ENCODE results near the gene ADORA1. TPM values are rescaled to one million over a fixed set of nuclear protein-coding genes. Genes with fewer than 3 reads are reported as not detected.

ADORA1 gene
- total RNA-seq, 1 donor from 2014 or later = not detected

- intact Hi-C loops (cut with micrococcal nuclease) = loop anchor here (1.0 kb wide), 1 partner anchor 133 kb away; no protein-coding TSS in a partner anchor
Observed at GRCh38 chr1:203172184-203173010, 44.9 kb downstream of the ADORA1 start.

DNA sequence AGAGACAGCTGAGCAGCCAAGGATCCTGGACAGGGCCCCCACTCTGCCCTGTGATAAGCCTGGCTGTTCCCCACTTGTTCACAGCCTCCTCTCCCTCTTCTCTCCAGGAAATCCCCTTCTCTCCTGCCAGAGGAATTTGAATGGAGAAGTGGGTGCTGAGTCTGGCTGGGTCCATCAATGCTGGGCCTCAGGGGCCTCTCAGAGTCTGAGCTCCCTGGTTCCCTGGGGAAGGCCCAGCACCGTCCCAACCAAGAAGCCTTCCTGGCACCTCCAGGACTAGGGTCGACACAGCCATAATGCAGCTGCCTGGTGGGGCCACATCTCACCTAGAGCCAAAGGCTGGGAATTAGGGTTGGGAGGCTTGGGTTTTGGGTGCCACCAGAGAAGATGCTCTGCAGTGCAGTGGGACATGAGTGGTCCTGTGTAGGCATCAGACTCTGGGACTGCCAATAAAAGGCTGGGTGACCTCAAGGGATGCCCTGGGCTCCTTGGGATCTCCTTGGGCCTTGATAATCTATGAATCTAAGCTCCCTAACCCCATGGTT, 45.6 kb downstream of the ADORA1 start:
- intact Hi-C loops (cut with micrococcal nuclease) = no loop called here

DNA sequence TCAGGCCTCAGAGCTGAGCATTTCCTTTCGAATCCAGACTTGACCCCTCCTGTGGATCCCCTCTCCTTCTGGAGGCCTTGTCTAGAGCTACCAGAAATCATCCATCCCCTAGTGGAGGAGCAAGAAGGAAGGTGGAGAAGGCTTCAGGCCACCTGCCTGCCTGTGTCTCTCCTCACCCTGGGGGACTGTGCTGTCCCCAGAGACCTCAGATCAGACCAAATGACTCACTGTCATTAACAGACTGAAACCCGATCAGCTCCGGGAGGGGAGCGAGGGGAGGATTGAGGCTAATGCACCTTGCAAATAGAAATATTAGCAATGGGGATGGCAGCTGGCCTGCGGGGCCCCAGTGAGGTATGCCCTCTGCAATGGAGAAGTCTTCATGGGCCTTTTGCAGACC, 46.0 kb downstream of the ADORA1 start:
- intact Hi-C loops (cut with micrococcal nuclease) = no loop called here

DNA sequence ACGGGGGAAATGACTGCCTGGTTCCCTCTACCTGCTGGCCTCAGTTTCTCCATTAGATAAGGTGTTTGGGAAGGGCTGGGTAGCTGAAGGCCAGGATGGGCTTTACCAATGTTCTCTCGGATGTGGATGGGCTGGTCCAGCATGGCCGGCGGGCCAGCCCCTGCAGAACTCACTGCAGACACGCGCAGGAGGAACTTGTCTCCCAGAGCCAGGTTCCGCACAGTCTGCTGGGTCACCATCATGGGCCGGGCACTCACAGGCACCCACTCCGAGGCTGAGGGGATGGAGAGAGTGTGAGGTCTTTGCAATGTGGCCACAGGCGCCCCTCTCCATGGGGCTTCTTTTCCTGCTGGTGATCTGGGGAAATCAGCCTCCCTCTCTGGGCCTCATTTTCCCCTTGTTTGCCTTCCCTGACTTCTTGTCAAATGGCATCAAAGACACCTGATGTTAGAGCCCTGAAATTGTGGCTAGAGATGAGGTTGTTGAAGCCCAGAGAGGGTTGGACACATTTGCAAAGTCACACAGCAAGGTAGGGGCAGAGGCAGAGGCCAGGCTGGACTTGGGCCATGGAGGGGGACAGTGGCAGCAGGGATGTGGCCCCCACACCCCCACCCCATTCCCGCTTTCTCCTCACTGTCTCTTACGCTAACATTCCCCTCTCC, 46.9 kb downstream of the ADORA1 start:
- intact Hi-C loops (cut with micrococcal nuclease) = no loop called here

DNA sequence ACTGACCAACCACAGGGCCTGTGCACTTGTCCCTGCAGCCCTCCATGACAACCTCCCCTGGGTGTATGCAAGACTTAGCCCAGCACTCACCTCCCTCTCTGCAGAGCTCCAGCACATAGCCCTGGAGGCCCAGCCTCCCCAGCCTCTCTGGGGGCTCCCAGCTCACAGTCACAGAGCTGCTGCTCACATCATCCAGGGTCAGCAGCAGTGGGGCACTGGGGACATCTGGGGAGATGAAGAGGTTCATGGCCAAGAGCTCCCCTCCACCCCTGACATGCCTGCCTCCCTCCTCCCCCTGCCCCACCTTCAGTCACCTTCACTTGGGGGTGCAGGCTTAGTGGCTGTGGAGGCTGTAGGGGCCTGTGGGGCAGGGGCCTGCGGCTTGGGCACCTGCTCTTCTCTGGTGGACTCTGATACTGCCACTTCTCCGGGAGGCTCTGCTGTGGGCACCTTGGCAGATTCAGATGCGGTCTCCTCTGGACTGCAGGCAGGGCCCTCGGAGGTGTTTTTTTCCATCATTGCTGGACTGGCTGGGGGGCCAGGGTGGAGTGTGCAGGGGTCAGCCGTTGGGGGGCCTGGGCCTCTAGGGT, 47.8 kb downstream of the ADORA1 start, which contains the start of gene MYBPH:
TSS of gene MYBPH (minus strand) at position 590 of the 590 bp plus-strand sequence. CDS start at position 519, 71 bp downstream.
- intact Hi-C loops (cut with micrococcal nuclease) = no loop called here

- intact Hi-C loops (cut with micrococcal nuclease) = no loop called here
Observed at GRCh38 chr1:203175827-203176241, 48.3 kb downstream of the ADORA1 start.

GRCh38 chr1:203176273-203177035, 48.9 kb downstream of the ADORA1 start:
- intact Hi-C loops (cut with micrococcal nuclease) = no loop called here

DNA sequence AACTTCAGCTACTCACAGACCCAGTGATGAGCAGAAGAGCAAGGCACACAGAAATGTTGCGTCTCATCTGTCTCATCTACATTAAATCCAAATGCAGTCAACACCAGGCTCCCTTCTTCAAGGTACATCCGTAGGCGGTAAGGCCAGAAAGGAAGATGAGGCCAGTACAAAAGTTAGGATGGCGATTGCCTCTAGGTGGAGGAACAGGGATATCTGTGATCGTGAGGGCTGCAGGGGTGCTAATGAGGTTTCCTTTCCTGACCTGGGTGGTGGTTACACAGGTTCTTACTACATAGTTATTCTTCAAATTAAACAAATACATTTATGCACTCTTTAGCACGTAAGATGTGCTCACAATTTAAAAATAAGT, 49.5 kb downstream of the ADORA1 start:
- intact Hi-C loops (cut with micrococcal nuclease) = no loop called here

DNA sequence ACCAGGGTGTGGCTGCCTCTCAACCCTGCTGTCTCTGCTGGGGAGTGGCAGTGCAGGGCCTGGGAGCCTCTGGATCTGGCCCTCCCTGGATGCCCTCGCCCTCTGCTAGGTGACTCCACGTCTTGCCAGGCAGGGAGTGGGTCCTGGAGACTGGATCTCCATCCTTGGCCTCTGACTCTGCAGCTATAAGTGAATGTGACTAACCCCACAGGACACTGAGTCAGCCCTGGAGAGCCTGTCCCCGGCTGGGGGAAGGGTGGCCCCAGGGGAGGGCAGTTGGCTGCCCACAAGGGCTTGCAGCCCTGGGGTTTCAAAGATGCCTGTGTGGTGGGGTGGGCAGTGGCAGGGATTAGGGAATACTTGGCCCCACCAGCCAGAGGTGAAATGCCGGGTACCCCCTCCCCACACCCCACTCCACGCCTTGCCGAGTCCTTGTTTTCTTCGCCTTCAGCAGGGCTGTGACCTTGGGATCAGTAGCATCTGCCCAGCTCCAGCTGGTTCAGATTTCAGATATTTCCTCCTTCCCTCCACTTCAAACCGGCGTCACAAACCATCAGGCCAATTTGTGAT, 50.0 kb downstream of the ADORA1 start:
- intact Hi-C loops (cut with micrococcal nuclease) = no loop called here

GRCh38 chr1:203178083-203178482, 50.6 kb downstream of the ADORA1 start:
- intact Hi-C loops (cut with micrococcal nuclease) = no loop called here

DNA sequence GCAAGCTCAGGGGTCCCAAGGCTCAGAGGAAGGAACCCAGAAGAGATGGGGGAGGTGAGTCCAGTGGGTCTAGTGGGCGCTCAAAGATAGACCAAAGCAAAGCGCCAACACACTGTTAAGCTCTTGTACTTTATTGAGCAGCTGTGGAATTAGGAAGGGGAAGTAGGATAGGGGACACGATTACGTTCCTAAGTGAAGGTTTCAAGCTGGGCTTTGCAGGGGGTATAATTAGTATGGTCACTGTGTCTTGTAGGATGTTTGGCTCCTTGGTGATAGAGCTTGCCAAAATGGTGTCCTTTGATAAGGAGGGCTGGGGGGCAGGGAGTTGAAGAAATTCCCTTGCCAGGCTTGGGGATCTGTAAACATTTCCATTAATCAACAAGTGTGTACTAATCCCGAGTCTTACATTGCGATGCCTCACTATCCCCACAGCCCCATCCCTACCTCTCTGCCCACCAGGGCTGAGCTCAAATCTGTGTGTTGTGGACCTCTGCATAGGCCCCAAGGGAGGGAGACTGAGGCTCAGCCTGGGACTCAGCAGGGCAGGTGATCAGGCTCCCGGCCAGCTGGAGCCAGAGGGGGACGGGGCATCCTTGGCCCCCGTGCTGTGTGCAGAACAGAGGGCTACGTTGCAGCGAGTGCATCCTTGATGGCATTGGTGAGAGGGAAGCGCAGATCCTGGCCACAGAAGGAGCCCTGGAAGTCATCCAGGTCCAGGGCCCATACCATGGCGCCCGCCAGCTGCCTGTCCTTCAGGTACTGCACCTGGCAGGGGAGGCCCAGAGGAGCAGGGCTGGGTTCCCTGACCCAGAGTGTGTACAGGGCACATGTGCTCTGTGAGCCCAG, 51.5 kb downstream of the ADORA1 start:
- intact Hi-C loops (cut with micrococcal nuclease) = no loop called here

- intact Hi-C loops (cut with micrococcal nuclease) = no loop called here
Observed at GRCh38 chr1:203179667-203180005, 52.1 kb downstream of the ADORA1 start.

- intact Hi-C loops (cut with micrococcal nuclease) = no loop called here
Observed at GRCh38 chr1:203180611-203181330, 53.2 kb downstream of the ADORA1 start.

- intact Hi-C loops (cut with micrococcal nuclease) = no loop called here
Observed at GRCh38 chr1:203181586-203182386, 54.3 kb downstream of the ADORA1 start.

- intact Hi-C loops (cut with micrococcal nuclease) = no loop called here
Observed at GRCh38 chr1:203182387-203182953, 54.9 kb downstream of the ADORA1 start.

DNA sequence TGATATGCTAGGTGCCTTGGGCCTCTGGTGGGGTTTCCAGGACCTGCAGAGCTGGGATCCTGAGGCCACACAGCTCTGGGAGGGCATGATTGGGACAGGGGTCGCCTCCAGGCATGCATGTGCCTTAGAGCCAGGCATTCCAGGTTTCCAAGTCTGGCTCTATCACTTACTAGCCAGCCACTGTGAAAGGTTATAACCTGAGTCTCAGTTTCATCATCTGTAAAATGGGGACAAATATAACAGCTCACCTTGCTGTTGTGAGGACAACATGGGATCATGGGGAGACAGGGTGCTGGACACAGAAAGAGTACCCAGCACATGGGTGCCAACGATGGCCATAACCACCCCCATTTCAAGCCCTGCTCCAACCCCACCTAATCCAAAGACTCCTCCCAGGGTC, 56.3 kb downstream of the ADORA1 start:
- intact Hi-C loops (cut with micrococcal nuclease) = no loop called here

- intact Hi-C loops (cut with micrococcal nuclease) = no loop called here
Observed at GRCh38 chr1:203184467-203184866, 56.9 kb downstream of the ADORA1 start.

GRCh38 chr1:203185061-203185461, 57.5 kb downstream of the ADORA1 start:
- intact Hi-C loops (cut with micrococcal nuclease) = no loop called here
